Fibroblast of gingiva (primary cell): ENCODE measurements around the gene DOHH.
"Not testable (repeated sequence)": the region's sequence is repeated elsewhere in the genome, so short reads cannot be mapped to it uniquely, and the experiment has no call there.

Source experiments
- DNase-seq: peaks from one replicate; pipeline ENCODE4 v3.0.0-alpha.2; 2011; ENCODE audit warnings: low read depth

The DOHH gene

GRCh38 chr19:3458229-3459088 lies 42.0 kb downstream of the DOHH start:
- no peak for DNase-seq

GRCh38 chr19:3457528-3458228 lies 42.8 kb downstream of the DOHH start:
- no peak for DNase-seq

- DNase-seq, result no peak
Measured at GRCh38 chr19:3456925-3457527, 43.4 kb downstream of the DOHH start.

- no peak for DNase-seq
Measured at GRCh38 chr19:3455960-3456601, 44.4 kb downstream of the DOHH start.

GRCh38 chr19:3455393-3455955 lies 45.0 kb downstream of the DOHH start:
- DNase-seq, result no peak

GRCh38 chr19:3454656-3455392 lies 45.6 kb downstream of the DOHH start:
- DNase-seq, result no peak

- DNase-seq, result no peak
Measured at GRCh38 chr19:3453840-3454239, 46.6 kb downstream of the DOHH start.

- not testable (repeated sequence) for DNase-seq
Measured at GRCh38 chr19:3452942-3453214, 47.6 kb downstream of the DOHH start.

GRCh38 chr19:3452171-3452941 lies 48.1 kb downstream of the DOHH start:
- no peak for DNase-seq

- no peak for DNase-seq
Measured at GRCh38 chr19:3451451-3451866, 49.0 kb downstream of the DOHH start.

- DNase-seq, result peak; percentile 99
Measured at GRCh38 chr19:3450796-3451411, 49.6 kb downstream of the DOHH start.

- DNase-seq, result no peak
Measured at GRCh38 chr19:3448616-3449334, 51.7 kb downstream of the DOHH start.

- not testable (repeated sequence) for DNase-seq
Measured at GRCh38 chr19:3446657-3447056, 53.8 kb downstream of the DOHH start.

GRCh38 chr19:3444695-3445234 lies 55.7 kb downstream of the DOHH start:
- DNase-seq, result peak; percentile 18

- peak; percentile 48 for DNase-seq
Measured at GRCh38 chr19:3443840-3444694, 56.4 kb downstream of the DOHH start.

GRCh38 chr19:3442487-3443071 lies 57.9 kb downstream of the DOHH start:
- DNase-seq, result no peak

GRCh38 chr19:3441986-3442329 lies 58.5 kb downstream of the DOHH start:
- DNase-seq, result no peak
